HEK293T (cell line): ENCODE measurements around the gene CCDC152.

ENCODE experiments used
- CTCF ChIA-PET: fragments of 350-600 bp; formaldehyde crosslinking; extraction: SDS; loops from one replicate; lab custom pipeline; 2021; ENCODE audit warnings: antibody characterized with exemption, inconsistent platforms; lab: Yijun Ruan, JAX
- POLR2A ChIA-PET: fragments of 350-600 bp; formaldehyde crosslinking; extraction: SDS; loops from one replicate; lab custom pipeline; 2020; ENCODE audit warnings: antibody characterized with exemption, inconsistent platforms; lab: Yijun Ruan, JAX
- DNase-seq: peaks from one replicate; pipeline ENCODE4 v3.0.0; 2012; ENCODE audit warnings: mixed read lengths; ENCODE audit errors: extremely low spot score
- ARNT ChIP-seq: fragments of 450-650 bp; IDR thresholded peaks from 2 replicates; pipeline ENCODE4 v1.6.1; 2017; ENCODE audit warnings: mild to moderate bottlenecking
- BHLHE40 ChIP-seq: fragments of 450-650 bp; IDR thresholded peaks from 2 replicates; pipeline ENCODE4 v1.6.1; 2016; ENCODE audit warnings: mild to moderate bottlenecking, moderate library complexity, borderline replicate concordance
- CTBP1 ChIP-seq: fragments of 450-650 bp; IDR thresholded peaks from 2 replicates; pipeline ENCODE4 v1.6.1; 2016; ENCODE audit warnings: borderline replicate concordance
- ELF4 ChIP-seq: fragments of 450-650 bp; IDR thresholded peaks from 2 replicates; pipeline ENCODE4 v1.6.1; 2017; ENCODE audit warnings: antibody characterized with exemption
- FOXA1 ChIP-seq: fragments of 450-650 bp; IDR thresholded peaks from 2 replicates; pipeline ENCODE4 v1.6.1; 2016; ENCODE audit warnings: mild to moderate bottlenecking
- FOXK2 ChIP-seq: fragments of 450-650 bp; IDR thresholded peaks from 2 replicates; pipeline ENCODE4 v1.6.1; 2016; ENCODE audit warnings: mild to moderate bottlenecking
- FOXM1 ChIP-seq: fragments of 450-650 bp; IDR thresholded peaks from 2 replicates; pipeline ENCODE4 v1.6.1; 2017; ENCODE audit warnings: mild to moderate bottlenecking, borderline replicate concordance
- HDGF ChIP-seq: fragments of 450-650 bp; IDR thresholded peaks from 2 replicates; pipeline ENCODE4 v1.6.1; 2017; ENCODE audit warnings: antibody characterized with exemption, borderline replicate concordance
- L3MBTL2 ChIP-seq: fragments of 450-650 bp; conservative IDR thresholded peaks from 2 replicates; pipeline ENCODE4 v1.6.1; 2016; ENCODE audit warnings: mild to moderate bottlenecking
- LEF1 ChIP-seq: fragments of 450-650 bp; IDR thresholded peaks from 2 replicates; pipeline ENCODE4 v1.6.1; 2017; ENCODE audit warnings: mild to moderate bottlenecking, borderline replicate concordance
- NFRKB ChIP-seq: fragments of 450-650 bp; IDR thresholded peaks from 2 replicates; pipeline ENCODE4 v1.6.1; 2016; ENCODE audit warnings: mild to moderate bottlenecking, moderate library complexity
- SP1 ChIP-seq: fragments of 450-650 bp; IDR thresholded peaks from 2 replicates; pipeline ENCODE4 v1.6.1; 2017
- SUZ12 ChIP-seq: fragments of 450-650 bp; IDR thresholded peaks from 2 replicates; pipeline ENCODE4 v1.6.1; 2016; ENCODE audit warnings: mild to moderate bottlenecking
- TARDBP ChIP-seq: fragments of 450-650 bp; IDR thresholded peaks from 2 replicates; pipeline ENCODE4 v1.6.1; 2016
- ZNF384 ChIP-seq: fragments of 450-650 bp; IDR thresholded peaks from 2 replicates; pipeline ENCODE4 v1.6.1; 2016
- TF ChIP-seq, protein P1 (sequence below): fragments of 450-650 bp; IDR thresholded peaks from 2 replicates; pipeline ENCODE4 v1.6.1; 2016

The CCDC152 gene

DNA sequence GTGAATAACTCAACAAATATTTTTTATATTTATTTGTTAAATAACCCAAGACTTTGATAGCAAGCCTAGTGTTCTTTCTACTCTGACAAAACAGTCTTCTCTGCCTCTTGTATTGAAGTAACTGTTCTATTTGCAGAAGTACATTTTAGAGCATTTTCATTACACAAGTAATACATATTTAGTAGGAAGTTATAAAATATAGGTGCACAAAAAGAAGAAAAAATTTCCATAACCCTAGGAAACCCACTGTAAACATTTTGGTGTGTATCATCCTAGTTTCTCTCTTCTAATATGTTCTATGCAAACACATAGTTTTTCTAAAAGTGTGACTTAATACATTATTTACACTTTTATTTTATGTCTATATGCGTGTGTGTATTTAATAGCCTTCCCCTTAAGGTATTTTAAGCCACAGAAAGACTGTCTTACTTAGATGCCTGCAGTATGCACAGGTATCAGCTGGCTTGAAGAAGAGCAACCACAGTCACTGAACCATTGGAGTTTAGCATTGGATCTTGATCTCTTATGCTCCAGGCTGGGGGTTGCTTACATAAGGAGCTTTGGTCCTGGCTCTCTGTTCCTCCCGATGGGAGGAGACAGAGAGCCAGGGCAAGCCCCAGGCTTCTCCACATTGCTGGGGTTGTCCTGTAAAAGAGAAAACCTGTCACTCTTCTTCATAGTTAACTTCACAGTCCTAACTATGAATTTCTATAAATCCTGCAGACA lies 51.3 kb downstream of the CCDC152 start:
- no peak for DNase-seq
- TF ChIP-seq FOXA1, result no peak
- TF ChIP-seq HDGF, result no peak
- TF ChIP-seq SP1, result no peak
- TF ChIP-seq, protein P1, sequence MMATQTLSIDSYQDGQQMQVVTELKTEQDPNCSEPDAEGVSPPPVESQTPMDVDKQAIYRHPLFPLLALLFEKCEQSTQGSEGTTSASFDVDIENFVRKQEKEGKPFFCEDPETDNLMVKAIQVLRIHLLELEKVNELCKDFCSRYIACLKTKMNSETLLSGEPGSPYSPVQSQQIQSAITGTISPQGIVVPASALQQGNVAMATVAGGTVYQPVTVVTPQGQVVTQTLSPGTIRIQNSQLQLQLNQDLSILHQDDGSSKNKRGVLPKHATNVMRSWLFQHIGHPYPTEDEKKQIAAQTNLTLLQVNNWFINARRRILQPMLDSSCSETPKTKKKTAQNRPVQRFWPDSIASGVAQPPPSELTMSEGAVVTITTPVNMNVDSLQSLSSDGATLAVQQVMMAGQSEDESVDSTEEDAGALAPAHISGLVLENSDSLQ, result no peak
- TF ChIP-seq LEF1, result no peak
- TF ChIP-seq NFRKB, result no peak
- no peak for TF ChIP-seq L3MBTL2
- TF ChIP-seq CTBP1, result no peak
- no peak for TF ChIP-seq FOXK2
- no peak for TF ChIP-seq ZNF384
- no peak for TF ChIP-seq ARNT
- no peak for TF ChIP-seq SUZ12
- no peak for TF ChIP-seq ELF4
- TF ChIP-seq BHLHE40, result no peak
- no peak for TF ChIP-seq TARDBP
- TF ChIP-seq FOXM1, result no peak
- CTCF ChIA-PET, result no interaction called here
- POLR2A ChIA-PET, result no interaction called here

DNA sequence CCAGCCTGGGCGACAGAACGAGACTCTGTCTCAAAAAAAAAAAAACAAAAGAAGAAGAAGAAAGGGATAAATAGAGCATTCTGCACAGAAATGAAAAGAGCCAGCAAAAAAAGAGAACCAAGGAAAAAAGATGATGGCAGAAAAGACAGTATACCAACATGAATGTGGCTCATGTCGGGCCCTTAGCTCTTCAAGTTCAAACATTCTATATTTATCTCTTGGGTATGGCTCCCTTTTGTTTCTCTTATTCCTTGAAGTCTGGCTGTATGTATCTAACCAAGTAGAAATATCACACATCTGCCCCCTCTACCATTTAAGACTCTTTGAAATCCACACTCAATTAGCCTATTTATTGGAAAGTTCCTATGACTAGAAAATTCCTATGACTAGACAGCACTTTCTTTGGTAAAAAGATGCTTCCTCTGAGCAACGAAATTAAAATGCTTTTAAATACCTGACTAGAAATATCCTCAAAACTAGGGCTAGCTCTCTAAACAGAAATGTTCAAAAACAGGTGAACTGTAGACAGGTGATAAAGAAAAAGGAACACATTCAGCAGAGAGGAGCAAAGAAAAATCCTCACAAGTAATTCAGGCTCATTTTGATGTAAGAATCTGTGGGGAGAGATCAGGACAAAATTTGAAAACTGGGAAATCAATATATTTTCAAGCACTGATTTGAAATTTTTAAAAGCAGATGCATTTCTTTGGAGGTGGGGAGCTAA lies 52.4 kb downstream of the CCDC152 start:
- ChIA-PET CTCF (no interaction called here), POLR2A (no interaction called here)
- DNase-seq, result no peak
- TF ChIP-seq BHLHE40 (no peak), NFRKB (no peak), TARDBP (no peak), ARNT (no peak), LEF1 (no peak), CTBP1 (no peak), L3MBTL2 (no peak), HDGF (no peak), SUZ12 (no peak)

DNA sequence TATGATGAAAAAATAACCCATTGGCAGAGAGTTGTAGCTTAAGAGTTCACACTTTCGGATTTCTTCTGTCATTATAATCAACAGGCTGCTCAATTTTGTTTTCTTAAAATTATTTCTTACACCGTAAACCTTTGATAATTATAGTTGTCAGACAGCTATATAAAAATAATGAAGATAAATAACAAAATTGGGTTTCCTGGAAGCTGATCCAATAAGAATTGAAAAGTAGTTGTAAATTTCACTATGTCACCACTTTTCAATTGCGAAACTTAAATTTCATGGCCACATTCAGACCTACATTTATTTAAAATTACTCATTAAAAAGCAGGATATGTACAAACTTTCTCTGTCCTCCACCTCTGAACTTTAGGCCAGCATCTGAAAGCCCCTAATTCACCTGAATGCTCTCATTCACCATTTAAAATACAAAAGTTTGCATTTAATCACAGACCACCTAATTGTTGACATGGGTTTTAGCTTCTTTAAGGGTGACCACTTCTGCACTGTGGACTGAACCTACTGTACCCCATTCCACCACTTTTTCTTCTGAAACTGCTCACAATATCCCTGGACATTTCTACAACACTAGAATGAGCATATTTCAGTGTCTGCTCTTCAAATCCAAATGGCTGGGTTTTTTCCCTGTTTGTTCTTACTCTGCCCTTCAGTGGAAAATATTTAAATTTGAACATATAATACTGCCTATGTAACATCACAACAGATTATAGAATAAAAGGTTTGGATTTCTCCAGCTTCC lies 54.4 kb downstream of the CCDC152 start:
- POLR2A ChIA-PET, result interaction anchor here (1.4 to 1.5 kb wide), 2 partner anchors 43 to 388 kb away, joined by 3 read pairs; partner anchors contain the start of gene GHR
- TF ChIP-seq HDGF (no peak), TARDBP (no peak), FOXM1 (no peak), NFRKB (no peak), CTBP1 (no peak), ARNT (no peak), ELF4 (no peak), FOXK2 (no peak), BHLHE40 (no peak), SP1 (no peak), FOXA1 (no peak)
- TF ChIP-seq, protein P1, result no peak
- CTCF ChIA-PET, result interaction anchor here (0.6 to 1.2 kb wide), 4 partner anchors 15 to 579 kb away, joined by 3 to 4 read pairs (median 3); no protein-coding TSS in a partner anchor
- no peak for DNase-seq

DNA sequence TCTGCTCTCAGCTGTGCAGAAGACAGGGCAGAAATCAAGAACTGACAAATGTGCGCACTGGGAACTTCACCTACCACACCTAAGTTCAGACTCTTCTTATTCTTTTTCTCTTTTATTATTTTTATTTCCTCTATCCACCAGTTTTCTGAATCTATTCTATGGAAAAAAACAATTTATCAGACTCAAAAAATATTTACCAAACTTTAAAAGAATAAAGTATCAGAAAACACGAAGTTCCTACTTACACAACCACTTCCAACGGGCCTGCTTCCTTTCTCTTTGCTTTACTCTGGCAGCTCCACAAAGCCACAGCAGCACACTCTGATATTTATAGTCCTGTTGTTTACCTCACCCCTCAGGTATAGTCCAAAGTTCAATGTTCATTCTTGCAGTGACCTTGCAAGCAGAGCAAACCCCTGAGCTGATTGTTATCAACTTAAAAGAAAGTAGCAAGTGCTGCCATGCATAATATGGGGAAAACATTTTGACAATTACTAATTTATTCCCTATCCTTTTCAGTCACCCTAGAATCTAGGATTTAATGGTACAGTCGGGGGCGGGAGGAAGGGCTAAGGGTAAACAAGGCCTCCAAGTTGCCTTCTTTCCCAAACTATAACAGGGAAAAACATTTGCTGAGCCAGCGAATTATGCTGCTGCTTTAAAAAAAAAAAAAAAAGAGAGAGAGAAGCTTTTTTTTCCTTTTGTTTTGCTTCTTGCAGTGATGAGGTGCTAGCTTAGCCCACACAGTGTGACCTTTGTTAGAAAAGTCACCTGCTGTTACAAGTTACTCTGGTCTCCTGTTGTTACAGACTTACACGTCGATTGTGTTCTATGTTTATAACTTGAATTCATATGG lies 55.2 kb downstream of the CCDC152 start, which contains the start of gene SELENOP:
Gene SELENOP, minus strand, starts transcription at position 302 of the 856 bp plus-strand sequence. CDS start 3,539 bp downstream, outside the sequence.
- TF ChIP-seq L3MBTL2 (0 out of 2 replicates have a peak, but pooled peaks have one; percentile 14), ZNF384 (0 out of 2 replicates have a peak, but pooled peaks have one; percentile 11), TARDBP (no peak), FOXK2 (peak; percentile 55; the same call in 1 of the 2 replicates), BHLHE40 (0 out of 2 replicates have a peak, but pooled peaks have one; percentile 38), ELF4 (no peak), SP1 (no peak)
- peak; percentile 35 for DNase-seq
- ChIA-PET POLR2A (interaction anchor here (1.4 to 1.5 kb wide), 2 partner anchors 44 to 389 kb away, joined by 3 read pairs; partner anchors contain the start of gene GHR), CTCF (interaction anchor here (0.6 to 1.2 kb wide), 2 partner anchors 46 to 78 kb away, joined by 3 read pairs; no protein-coding TSS in a partner anchor)

DNA sequence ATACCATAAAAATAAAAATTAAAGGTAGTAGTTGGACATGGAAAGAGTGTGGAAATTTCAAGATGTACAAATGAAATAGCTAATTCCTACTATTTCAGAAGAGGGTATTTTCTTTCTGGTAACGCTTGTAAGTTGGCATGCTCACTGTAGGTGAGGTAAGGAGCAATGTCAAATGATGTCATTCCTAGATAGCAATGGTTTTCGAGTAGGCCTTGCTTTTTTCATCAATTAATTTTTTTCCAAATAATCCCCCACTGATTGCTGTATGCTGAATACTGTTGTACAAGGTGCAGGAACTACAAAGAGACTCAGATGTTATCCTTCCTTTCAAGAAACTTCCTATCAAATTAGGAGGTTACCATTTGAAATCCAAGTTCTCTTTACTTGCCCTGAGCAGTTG lies 56.0 kb downstream of the CCDC152 start:
- TF ChIP-seq HDGF (no peak), SP1 (no peak), ELF4 (no peak), FOXK2 (no peak), ARNT (no peak), CTBP1 (no peak), L3MBTL2 (no peak), SUZ12 (no peak), FOXM1 (no peak), ZNF384 (no peak), TARDBP (no peak), BHLHE40 (no peak)
- TF ChIP-seq, protein P1, result no peak
- CTCF ChIA-PET, result no interaction called here
- POLR2A ChIA-PET, result no interaction called here
- DNase-seq, result no peak
